ENCODE data around the gene BRINP1.
"Not testable (repeated sequence)": the region's sequence is repeated elsewhere in the genome, so short reads cannot be mapped to it uniquely, and the experiment has no call there.

Gene BRINP1

DNA sequence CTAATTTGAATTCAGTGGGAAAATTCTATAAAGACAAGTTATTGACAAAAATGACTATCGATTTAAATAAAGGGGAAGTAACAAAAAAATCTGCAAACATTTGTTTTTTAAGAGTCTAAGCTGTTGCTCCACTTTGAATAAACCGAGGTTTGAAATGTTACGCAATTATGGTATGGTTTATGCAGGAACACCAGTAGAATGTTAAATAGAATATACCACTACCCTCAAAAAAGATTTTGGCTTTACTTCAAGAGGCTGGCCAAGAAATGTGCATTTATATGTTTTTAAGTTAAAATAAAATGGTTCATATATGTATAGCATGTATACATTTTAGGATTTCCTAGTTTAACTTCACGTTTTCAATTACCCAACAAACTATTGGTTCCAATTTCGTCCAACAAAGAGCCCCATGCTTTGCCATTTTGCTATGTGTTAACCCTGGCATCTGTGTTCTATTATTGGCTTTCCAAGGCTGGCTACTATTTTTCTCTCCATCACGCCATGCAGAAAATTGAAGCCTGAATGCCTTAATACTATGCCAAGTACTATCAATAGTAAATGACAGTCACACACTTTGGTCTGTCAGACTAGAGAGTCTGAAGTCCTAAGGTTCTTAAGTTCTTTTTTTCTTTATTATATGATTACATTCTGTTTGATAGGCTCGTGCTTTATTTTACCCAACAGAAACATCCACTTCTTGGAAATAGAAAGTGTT lies 171.2 kb downstream of the BRINP1 start:
- DNase-seq (ENCODE audit: low read depth in 2 of 2), result no peak

- DNase-seq (ENCODE audit: low read depth in 2 of 2), result no peak
Observed at GRCh38 chr9:119195521-119195920, 173.7 kb downstream of the BRINP1 start.

GRCh38 chr9:119185298-119185697 lies 183.9 kb downstream of the BRINP1 start:
- no peak for DNase-seq (ENCODE audit: low read depth in 2 of 2)

DNA sequence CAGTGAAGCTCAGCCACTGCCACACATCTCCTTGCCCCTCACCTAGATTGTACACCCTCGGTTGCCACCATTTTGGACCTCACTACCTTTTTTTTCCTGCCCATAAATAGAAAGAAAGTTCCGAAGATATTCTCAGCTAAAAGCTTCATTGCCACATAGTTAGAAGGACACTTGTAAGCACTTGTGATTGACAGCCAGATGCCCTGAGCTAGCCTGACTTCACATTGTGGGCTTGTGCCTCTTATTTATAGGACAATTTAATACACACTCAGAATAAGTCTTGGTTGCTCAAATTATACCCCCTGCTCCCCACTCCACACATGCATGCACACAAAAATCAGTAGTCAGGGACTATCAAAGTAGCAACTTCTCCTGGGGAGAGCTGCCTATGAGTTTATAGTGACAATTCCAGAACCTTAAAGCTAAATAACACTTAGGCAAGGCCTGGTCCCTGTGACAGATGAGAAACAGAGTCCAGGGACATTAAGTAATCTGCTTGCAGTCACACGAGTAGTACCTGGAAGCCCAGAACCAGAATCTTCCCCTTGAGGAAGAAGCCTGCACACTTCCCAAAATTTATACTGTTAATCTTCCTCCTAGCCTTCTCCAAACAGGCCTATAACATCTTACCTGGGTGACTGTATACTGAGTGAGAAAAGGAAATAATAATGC lies 184.8 kb downstream of the BRINP1 start:
- no peak for DNase-seq (ENCODE audit: low read depth in 2 of 2)

- DNase-seq (ENCODE audit: low read depth in 2 of 2), result no peak
Observed at GRCh38 chr9:119181561-119181960, 187.7 kb downstream of the BRINP1 start.

GRCh38 chr9:119180897-119181296 lies 188.3 kb downstream of the BRINP1 start:
- no peak for DNase-seq (ENCODE audit: low read depth in 2 of 2)

DNA sequence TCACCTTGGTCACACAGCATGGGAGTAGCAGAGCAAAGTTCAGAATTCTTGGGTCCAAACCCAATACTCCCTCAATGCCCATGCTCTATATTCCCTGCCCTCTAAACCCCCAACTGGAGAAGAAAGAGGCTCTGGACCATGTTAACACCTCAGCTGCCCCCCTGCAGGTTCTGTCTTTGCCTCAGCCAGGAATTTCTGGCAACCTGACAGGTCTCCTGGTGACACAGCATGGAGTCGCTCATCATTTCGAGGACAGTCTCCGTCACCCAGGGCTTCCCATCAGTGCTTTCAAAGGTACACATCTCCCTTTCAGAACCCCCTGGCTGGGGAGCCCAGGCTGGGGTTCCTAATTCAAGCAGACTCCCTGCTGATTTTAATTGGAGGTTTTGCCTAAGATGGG lies 189.5 kb downstream of the BRINP1 start:
- no peak for DNase-seq (ENCODE audit: low read depth in 2 of 2)

- DNase-seq (ENCODE audit: low read depth in 2 of 2), result no peak
Observed at GRCh38 chr9:119177196-119177595, 192.0 kb downstream of the BRINP1 start.

- DNase-seq (ENCODE audit: low read depth in 2 of 2), result no peak
Observed at GRCh38 chr9:119175581-119175980, 193.7 kb downstream of the BRINP1 start.

DNA sequence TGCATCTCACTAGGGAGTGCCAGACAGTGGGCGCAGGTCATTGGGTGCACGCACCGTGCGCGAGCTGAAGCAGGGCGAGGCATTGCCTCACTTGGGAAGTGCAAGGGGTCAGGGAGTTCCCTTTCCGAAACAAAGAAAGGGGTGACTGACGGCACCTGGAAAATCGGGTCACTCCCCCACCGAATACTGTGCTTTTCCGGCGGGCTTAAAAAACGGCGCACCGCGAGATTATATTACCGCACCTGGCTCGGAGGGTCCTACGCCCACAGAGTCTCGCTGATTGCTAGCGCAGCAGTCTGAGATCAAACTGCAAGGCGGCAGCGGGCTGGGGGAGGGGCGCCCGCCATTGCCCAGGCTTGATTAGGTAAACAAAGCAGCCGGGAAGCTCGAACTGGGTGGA lies 200.0 kb downstream of the BRINP1 start:
- not testable (repeated sequence) for DNase-seq (ENCODE audit: low read depth in 2 of 2)

DNA sequence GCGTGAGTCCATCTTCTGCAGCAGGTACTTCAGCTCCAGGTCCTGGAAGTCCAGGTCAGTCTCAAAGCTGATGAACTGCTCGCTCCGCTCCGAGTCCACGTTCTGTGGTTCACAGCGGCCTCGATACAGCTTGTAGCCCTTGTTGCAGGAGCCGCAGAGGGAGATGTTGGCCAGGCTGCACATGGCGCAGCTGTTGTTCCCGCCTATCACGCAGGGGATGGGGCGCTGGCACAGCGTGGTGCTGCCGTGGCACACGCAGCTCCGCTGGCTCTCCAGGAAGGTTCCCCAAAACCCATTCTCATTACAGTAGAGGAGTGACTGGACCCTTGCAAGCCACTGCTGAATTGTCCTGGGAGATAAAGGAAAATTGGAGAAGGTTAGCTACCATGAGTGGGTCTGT lies 201.4 kb downstream of the BRINP1 start:
- DNase-seq (ENCODE audit: low read depth in 2 of 2), result no peak

- no peak for DNase-seq (ENCODE audit: low read depth in 2 of 2)
Observed at GRCh38 chr9:119167267-119167666, 202.0 kb downstream of the BRINP1 start.

DNA sequence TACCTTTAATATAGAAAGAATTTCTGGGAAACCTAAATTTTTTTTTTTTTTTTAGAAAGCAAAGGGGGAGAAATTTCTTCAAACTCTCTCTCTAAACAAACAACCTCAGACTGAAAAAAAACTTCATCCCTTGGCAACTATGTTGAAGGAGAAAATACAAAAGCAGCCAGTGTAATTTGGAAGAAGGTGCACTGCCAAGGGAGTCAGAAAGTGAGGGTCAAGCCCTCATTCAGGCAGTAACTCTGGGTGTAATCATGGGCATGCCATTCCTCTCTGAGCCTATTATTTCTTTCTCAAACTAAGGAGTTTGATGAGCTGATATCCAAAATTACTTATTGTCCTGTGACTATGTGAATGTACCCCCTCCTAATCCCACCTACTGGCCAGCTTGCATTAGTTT lies 203.1 kb downstream of the BRINP1 start:
- no peak for DNase-seq (ENCODE audit: low read depth in 2 of 2)

DNA sequence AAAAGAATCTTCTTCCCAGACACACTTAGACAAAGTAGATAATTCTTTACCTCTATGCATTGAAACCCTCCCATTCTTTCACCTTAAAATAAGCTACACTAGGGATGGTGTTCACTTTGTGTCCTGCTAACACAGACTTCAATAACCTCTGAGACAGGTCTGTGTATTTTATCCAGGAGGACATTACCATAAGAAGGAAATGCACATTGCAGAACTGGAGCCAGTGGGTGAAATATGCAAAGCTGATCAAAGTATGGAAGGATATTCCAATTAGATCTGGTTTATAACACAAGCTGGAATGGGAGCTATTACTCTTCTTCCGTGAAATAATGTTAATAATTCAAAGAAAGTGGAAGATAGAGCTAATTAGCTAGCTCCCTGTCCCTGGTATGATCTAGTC lies 204.1 kb downstream of the BRINP1 start:
- no peak for DNase-seq (ENCODE audit: low read depth in 2 of 2)

GRCh38 chr9:119164716-119165115 lies 204.5 kb downstream of the BRINP1 start:
- DNase-seq (ENCODE audit: low read depth in 2 of 2), result no peak

- DNase-seq (ENCODE audit: low read depth in 2 of 2), result no peak
Observed at GRCh38 chr9:119160551-119160950, 208.7 kb downstream of the BRINP1 start.

GRCh38 chr9:119159386-119159785 lies 209.8 kb downstream of the BRINP1 start:
- no peak for DNase-seq (ENCODE audit: low read depth in 2 of 2)

GRCh38 chr9:119157196-119157595 lies 212.0 kb downstream of the BRINP1 start:
- DNase-seq (ENCODE audit: low read depth in 2 of 2), result no peak

GRCh38 chr9:119156354-119156753 lies 212.9 kb downstream of the BRINP1 start:
- DNase-seq (ENCODE audit: low read depth in 2 of 2), result no peak

DNA sequence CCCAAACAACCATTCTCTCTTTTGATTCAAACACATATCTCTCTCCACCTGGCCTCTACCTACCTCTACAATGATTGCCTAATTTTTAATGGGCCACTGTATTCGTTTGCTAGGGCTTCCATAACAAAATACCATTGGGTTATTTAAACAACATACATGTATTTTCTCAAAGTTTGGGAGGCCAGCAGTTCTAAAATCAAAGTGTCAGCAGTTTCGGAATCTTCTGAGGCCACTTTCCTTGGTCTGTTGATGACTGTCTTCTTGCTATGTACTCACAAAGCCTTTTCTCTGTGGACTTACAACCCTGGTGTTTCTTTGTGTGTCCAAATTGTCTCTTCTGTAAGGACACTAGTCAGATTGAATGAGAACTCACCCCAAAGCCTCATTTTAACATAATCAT lies 214.7 kb downstream of the BRINP1 start:
- no peak for DNase-seq (ENCODE audit: low read depth in 2 of 2)

DNA sequence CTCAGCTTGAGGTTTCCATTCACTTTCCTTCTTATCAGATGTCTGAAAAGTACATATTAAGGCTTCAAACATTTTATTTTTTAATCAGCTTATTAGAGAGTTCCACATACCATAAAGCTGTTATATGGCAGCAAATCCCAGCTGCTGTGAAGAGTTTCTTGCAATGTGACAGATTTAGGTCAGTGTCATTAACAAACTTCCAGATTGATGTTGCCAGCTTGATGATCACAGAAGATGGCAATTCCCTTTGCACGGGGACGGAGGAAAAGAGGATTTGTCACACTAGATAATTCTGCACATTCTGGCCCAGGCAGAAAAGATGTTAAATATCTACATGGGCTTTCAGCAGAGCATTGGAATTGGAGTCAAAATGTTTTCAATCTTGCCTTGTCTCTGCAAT lies 215.8 kb downstream of the BRINP1 start:
- DNase-seq (ENCODE audit: low read depth in 2 of 2), result no peak

DNA sequence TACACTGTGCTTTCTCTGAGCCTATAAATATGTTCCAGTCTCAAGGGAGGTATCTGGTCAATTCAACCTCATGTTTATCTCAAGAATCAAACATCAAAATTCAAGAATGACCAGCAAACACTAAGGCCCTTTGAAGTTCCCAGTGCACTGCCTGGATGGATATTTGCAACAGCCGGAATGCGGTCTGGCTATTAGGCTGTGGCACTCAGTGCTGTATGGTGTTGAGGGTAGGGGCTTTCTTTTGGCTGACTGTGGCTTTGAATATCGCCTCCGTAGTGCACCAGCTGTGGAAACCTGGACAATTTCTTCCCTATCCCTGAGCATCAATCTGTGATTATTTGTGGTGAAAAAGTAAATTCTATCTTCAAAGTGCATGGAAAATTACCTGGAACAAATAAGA lies 220.4 kb downstream of the BRINP1 start:
- DNase-seq (ENCODE audit: low read depth in 2 of 2), result no peak

GRCh38 chr9:119137479-119137878 lies 231.8 kb downstream of the BRINP1 start:
- DNase-seq (ENCODE audit: low read depth in 2 of 2), result no peak

- no peak for DNase-seq (ENCODE audit: low read depth in 2 of 2)
Observed at GRCh38 chr9:119126040-119126439, 243.2 kb downstream of the BRINP1 start.

Data from stimulated activated CD8-positive, alpha-beta memory T cell treated with anti-CD3 and anti-CD28 coated beads, Interleukin-7, amount 100 ng/mL, for 4 hours (primary cell).